K562 treated with DMSO at 1 percent for 24 hours (cell line): Measurements from ENCODE around the gene DKC1. TPM values are rescaled to one million over a fixed set of nuclear protein-coding genes. Genes with fewer than 3 reads are reported as not detected.

Source experiments
- total RNA-seq: library from RNA; unstranded; fragments of 300-600 nt; gene quantifications from 2 replicates; pipeline ENCODE4 v1.2.3, GENCODE V29; 2022; ENCODE audit warnings: low read depth; ENCODE audit not compliant: insufficient read depth

DKC1 gene
- total RNA-seq = 75.8 and 79.0 TPM in 2 replicates

DNA sequence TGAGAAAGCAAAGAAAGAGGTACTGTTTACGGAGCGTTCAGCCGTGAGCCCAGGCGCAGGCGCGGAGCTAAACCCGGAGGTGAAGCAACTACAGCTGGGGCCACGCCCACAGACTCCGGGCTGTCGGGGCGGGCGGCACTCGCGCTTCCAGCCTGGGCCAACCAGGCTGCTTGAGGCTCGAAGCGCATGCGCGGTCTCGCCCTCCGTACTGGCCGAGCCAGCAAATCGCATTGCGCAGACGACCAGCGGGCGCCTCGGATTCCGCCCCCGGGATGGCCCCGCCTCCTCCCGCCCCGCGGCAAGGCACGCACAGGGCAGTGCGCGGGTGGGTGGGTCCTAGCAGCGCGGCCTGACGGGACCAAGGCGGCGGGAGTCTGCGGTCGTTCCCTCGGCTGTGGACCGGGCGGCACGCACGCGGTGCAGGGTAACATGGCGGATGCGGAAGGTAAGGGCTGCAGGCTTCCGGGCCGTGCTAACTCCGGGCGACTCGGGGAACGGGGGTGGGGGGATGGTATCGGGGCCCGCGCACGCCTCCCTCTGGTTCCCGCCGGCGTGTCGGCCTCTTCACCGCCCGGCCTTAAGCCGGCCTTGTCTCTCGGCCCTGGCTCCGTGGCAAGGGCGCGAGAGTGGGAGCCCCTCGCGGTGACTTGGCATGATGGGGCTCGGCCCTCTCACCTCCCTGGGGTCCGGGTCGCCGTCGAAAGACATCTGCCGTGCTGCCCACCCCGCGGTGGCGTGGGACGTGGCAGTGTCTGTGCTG lies at the start of gene DKC1:
TSS of gene DKC1 (plus strand) at position 328 of the 760 bp plus-strand sequence. CDS start at position 430, 102 bp downstream.

GRCh38 chrX:154750301-154751202 lies 12.1 kb upstream of the DKC1 start, which contains the start of gene GAB3:
Gene GAB3, minus strand, starts transcription at chrX:154751077. Its CDS starts 52 bp downstream, at chrX:154751025.

GRCh38 chrX:154804957-154805695 lies 42.5 kb downstream of the DKC1 start, which contains the start of gene MPP1:
Gene MPP1, minus strand, starts transcription at chrX:154805485. Its CDS starts 112 bp downstream, at chrX:154805373.

Other genes with a start within 250 kb of the DKC1 start
- gene FAM3A, start 246.6 kb upstream of the DKC1 start, total RNA-seq = 134 and 149 TPM in 2 replicates
- gene G6PD, start 216.0 kb upstream of the DKC1 start, total RNA-seq = 279 and 293 TPM in 2 replicates
- gene IKBKG, start 215.2 kb upstream of the DKC1 start, total RNA-seq = 61.0 and 63.2 TPM in 2 replicates
- not detected in 2 replicates for gene CTAG1A, start 177.7 kb upstream of the DKC1 start, total RNA-seq
- not detected in 2 replicates for gene CTAG1B, start 143.6 kb upstream of the DKC1 start, total RNA-seq
- gene CTAG2, start 109.3 kb upstream of the DKC1 start, total RNA-seq = 37.7 and 42.0 TPM in 2 replicates
- gene GAB3, start 11.8 kb upstream of the DKC1 start, total RNA-seq = 9.6 and 10.8 TPM in 2 replicates
- 209 and 211 TPM in 2 replicates for gene MPP1, start 42.6 kb downstream of the DKC1 start, total RNA-seq
- not detected in 2 replicates for gene SMIM9, start 71.8 kb downstream of the DKC1 start, total RNA-seq
- not detected in 2 replicates for gene F8A1, start 123.5 kb downstream of the DKC1 start, total RNA-seq